GM21825 (cell line): ENCODE measurements around the gene VPS37D.
"Not testable (repeated sequence)": the region's sequence is repeated elsewhere in the genome, so short reads cannot be mapped to it uniquely, and the experiment has no call there.

Experiments
- ATAC-seq: cut with Tn5 transposase; IDR thresholded peaks from one replicate; pipeline ENCODE4 v1.9.1; 2021; ENCODE audit warnings: mild to moderate bottlenecking, moderate library complexity; ENCODE audit not compliant: unreplicated experiment

VPS37D gene

GRCh38 chr7:73667344-73668102, at the start of gene VPS37D:
Gene VPS37D (plus strand): TSS chr7:73667831. CDS start chr7:73667959, 128 bp downstream.
- peak; percentile 86 for ATAC-seq

GRCh38 chr7:73618538-73618937, 49.1 kb upstream of the VPS37D start:
- no peak for ATAC-seq

GRCh38 chr7:73619394-73619793, 48.2 kb upstream of the VPS37D start:
- not testable (repeated sequence) for ATAC-seq

DNA sequence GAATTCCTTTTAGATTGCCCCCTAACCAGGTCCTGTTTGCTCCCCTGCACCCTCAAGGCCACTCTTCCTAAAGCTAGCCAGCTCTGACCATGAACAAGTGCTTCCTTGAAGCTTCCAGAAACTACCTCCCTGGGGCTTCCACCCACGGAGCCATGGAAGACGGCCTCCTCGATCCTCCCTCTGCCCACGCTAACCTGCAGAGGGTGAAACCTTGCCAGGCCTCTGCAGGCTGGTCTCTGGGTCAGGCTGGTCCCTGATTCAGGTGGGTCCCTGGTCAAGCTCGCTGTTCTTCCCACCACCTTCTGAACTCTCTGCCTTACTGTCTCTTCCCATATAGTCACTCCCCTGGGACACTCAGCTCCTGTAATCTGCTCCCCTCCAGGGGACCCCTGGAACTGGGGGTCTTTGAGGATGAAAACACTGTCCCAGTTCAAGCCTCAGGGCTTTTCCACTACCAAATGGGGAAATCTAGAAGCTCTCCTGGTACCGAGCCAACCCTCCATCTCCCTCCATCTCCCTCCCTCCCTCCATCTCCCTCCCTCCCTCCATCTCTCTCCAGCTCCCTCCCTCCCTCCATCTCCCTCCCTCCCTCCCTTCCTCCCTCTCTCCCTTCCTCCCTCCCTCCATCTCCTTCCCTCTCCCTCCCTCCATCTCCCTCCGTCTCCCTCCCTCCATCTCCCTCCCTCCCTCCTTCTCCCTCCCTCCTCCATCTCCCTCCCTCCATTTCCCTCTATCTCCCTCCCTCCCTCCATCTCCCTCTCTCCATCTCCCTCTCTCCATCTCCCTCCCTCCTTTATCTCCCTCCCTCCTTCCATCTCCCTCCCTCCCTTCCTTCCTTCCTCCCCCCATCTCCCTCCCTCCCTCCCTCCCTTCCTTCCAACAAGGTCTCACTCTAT, 46.2 kb upstream of the VPS37D start:
- ATAC-seq, result no peak

- no peak for ATAC-seq
These were observed 45.1 kb upstream of the VPS37D start for GRCh38 chr7:73622527-73622908.

DNA sequence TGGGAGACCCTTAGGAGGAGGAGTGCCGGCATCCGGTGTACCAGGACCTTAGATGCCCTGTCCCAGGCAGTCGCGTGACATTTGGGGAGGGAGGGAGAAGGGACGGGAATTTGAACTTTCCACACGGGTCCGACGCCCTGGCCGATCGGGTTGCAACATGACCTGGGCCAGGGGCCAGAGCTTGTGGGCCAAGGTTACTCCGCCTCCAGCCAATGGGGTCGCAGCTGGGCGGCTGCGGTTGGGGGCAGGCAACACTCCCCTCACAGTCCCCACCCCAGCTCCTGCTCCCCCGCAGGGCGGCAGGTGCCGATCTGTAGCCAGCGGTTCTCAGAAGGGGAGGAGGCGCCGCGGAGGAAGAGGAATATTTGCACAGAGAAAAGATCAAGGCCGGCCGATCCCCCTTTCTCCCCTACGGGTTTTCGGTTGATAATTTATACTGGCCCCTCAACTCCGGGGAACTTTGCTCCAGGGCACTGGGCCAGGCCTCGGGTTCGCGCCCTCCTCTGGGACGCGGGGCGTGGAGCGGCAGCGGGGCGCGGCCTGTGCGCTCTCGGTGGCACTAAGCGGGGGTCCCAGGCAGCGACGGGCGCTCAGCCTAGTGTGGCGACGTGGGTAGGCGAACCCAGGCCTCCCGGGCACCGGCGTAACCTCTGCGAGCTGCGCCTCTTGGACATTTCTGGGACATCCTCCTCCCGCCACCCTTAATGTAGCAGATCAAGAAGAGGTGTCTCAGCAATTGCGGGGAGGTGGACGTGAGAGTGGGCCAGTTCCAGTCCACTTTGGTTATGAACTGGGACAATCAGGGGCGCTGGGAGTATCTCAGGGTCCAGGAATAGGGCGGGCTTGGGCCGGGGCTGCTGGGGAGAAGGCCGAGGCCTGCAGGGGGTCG, 44.5 kb upstream of the VPS37D start:
- no peak for ATAC-seq

GRCh38 chr7:73623798-73624668, 43.6 kb upstream of the VPS37D start, which contains the start of gene MLXIPL:
Gene MLXIPL (minus strand): TSS chr7:73624522. CDS start chr7:73624492, 30 bp downstream.
- no peak for ATAC-seq

- ATAC-seq, result no peak
These were observed 43.0 kb upstream of the VPS37D start for GRCh38 chr7:73624669-73625001.

DNA sequence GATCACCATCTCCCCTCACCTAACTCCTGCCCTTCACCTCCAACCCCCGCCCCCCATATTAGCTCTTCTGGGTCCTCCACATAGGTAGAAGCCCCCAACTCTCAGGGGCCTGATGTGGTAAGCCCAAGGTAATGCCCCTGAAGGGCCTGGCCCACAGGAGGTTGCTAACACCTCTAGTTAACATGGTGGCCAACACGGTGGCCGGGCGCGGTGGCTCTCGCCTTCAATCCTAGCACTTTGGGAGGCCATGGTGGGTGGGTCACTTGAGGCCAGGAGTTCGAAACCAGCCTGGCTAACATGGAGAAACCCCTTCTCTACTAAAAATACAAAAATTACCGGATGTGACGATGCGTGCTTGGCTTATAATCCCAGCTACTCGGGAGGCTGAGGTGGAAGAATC, 42.4 kb upstream of the VPS37D start:
- no peak for ATAC-seq

GRCh38 chr7:73626814-73627213, 40.8 kb upstream of the VPS37D start:
- ATAC-seq, result no peak

DNA sequence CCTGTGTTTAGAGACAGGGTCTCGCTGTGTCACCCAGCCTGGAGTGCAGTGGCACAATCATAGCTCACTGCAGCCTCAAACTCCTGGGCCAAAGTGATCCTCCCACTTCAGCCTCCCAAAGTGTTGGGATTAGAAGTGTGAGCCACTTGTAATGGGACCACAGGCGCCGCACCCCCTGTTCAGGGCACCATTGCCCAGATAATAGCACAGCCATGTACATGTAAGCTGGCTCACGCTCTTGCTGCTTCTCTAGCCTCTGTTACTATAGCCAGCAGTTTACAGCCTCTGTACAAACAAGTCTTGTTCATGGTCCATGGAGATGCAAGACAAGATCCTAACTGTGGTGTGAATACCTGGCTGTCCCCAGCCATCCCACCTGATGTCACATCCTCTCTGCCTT, 39.1 kb upstream of the VPS37D start:
- ATAC-seq, result no peak

- no peak for ATAC-seq
These were observed 36.1 kb upstream of the VPS37D start for GRCh38 chr7:73631558-73631957.

- ATAC-seq, result no peak
These were observed 34.3 kb upstream of the VPS37D start for GRCh38 chr7:73633323-73633722.

DNA sequence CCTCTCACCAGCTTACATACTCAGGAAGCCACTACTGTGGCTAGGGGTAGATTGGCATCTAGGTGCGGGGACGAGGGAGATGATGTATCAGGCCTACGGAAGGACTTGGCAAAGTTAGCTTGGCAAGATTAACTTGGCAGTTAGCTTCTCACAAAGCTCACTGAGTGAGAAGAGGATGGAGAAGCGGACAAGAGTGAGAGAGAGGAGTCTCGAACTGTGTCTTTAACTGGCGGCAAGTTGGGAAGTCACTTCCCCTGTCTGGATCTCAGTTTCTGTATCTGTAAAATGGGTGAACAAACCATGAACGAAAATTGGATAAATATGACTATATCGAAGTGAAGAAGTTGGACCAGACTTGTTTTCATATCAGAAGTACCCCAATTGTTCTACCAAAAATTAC, 33.8 kb upstream of the VPS37D start:
- no peak for ATAC-seq

DNA sequence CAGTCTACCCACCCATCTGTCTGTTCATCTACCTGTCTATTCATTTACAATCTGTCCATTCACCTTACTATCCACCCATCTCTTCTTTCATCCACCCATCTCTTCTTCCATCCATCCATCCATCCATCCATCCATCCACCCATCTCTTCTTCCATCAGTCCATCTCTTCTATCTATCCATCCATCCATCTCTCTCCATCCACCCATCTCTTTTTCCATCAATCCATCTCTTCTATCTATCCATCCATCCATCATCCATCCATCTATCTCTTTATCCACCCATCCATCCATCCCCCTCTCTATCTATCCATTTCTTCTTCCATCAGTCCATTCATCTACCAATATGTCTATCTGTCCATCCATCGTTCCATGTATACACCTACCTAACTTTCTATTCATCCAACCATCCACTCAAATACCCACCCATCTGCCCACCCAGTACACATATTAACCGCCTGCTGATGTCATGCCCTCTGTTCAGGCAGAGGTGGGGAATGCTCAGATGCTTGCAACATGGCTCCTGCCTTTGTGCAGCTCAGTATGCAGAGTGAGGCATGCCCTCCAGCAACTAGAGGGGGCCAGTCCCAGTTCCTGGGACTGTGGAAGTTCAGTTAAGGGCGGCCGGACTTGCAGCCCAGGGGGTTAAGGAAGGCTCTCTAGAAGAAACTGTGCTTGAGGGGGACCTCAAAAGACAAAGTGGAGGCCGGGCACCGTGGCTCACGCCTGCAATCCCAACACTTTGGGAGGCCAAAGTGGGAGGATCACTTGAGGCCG, 32.0 kb upstream of the VPS37D start:
- ATAC-seq, result no peak

DNA sequence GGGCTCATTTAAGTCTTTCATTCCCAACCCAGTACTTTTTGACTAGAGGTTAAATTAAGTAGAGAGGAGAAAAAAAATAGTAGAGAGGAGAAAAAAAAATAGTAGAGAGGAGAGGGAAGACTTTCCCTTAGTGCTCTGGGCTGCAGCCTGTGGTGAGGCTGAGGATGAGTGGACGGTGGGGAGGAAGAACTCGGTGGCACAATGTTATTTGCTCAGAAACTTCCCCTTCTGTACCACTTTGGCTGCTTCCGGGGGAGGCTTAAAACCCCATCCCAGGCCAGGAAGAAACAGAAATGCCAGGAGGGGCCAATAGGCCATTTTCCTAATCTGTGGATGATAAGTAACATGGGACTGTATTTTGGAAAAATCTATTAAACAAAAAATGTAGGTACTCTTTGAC, 28.7 kb upstream of the VPS37D start:
- no peak for ATAC-seq

DNA sequence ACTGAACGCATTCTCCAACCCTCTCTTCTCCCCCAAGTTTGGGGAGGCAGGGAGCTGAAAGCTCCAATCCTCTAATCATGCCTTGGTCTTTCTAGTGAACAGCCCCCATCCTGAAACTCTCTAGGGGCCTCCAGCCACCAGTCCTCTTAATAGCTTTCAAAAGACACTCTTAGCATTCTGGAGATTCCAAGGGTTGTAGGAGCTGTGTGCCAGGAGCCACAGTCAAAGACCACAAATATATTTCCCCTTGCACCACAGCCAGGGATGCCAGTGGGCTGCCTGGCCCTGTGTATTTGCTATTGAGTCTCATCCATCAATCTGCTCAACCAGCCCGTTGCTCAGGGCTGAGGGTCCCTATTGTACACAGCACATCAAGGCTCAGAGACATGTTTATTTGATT, 24.8 kb upstream of the VPS37D start:
- no peak for ATAC-seq

- no peak for ATAC-seq
These were observed 22.8 kb upstream of the VPS37D start for GRCh38 chr7:73644688-73645286.

DNA sequence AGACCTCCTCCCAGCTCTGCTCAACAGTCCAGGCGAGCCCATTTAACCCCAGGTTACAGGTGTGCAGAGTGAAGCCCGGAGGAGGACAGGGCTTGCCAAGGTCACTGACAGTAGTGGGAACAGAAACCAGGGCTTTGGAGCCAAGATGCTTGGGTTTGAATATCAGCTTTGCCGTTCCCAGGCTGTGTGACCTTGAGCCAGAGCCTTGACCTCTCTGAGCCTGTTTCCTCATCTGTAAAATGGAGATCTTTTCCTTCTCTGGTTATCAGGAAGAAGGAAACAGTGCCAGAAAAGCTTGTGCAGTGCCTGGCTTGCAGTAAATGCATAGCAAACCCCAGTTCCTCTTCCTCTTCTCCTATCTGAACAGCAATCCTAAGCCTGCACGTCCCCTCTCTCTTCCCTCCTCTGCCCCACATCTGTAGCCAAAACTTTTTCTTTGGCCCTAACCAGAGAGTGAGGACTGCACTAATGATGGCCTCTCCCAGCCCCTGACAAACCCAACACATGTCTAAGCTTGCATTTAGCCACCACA, 21.9 kb upstream of the VPS37D start:
- ATAC-seq, result no peak
